Heart left ventricle (tissue), 16 donors: ENCODE results near the gene TESK1. TPM values are rescaled to one million over a fixed set of nuclear protein-coding genes. Genes with fewer than 3 reads are reported as not detected.

Source experiments
- ATAC-seq, 4 donors: fragments of 200-7000 bp; cut with Tn5 transposase; one replicate each; pipeline ENCODE4 v1.9.1; 2020 to 2022; ENCODE audit warnings: moderate library complexity in 4 of 4, mild to moderate bottlenecking in 3 of 4, moderate number of reproducible peaks in 1 of 4
- DNase-seq, 5 donors: peaks; one replicate each; pipeline ENCODE4 v3.0.0-alpha.2; 2020
- H3K27ac ChIP-seq, 12 donors: fragments of 200-600 bp; sonication (generic) in 4 of 12; one replicate each; pipeline versions ENCODE4 v1.5.0 to v1.8.0; 2016 to 2022; ENCODE audit warnings: mild to moderate bottlenecking in 2 of 12
- H3K27me3 ChIP-seq, 9 donors: fragments of 200-600 bp; sonication (generic) in 2 of 9; one replicate each; pipeline versions ENCODE4 v1.5.1 to v1.8.0; 2016 to 2022; ENCODE audit warnings: mild to moderate bottlenecking in 3 of 9
- H3K36me3 ChIP-seq, 9 donors: fragments of 200-600 bp; sonication (generic) in 2 of 9; one replicate each; pipeline versions ENCODE4 v1.5.0 to v1.8.0; 2018 to 2022; ENCODE audit warnings: mild to moderate bottlenecking in 2 of 9
- H3K4me1 ChIP-seq, 12 donors: fragments of 200-600 bp; sonication (generic) in 4 of 12; one replicate each; pipeline versions ENCODE4 v1.5.0 to v1.8.0; 2016 to 2022; ENCODE audit warnings: mild to moderate bottlenecking in 3 of 12
- H3K4me3 ChIP-seq, 12 donors: fragments of 200-600 bp; sonication (generic) in 4 of 12; one replicate each; pipeline versions ENCODE4 v1.5.0 to v1.8.0; 2017 to 2022; ENCODE audit warnings: mild to moderate bottlenecking in 9 of 12, moderate library complexity in 4 of 12
- H3K9me3 ChIP-seq, 12 donors: fragments of 200-600 bp; sonication (generic) in 4 of 12; one replicate each; pipeline versions ENCODE4 v1.5.0 to v1.8.0; 2016 to 2022; ENCODE audit warnings: mild to moderate bottlenecking in 1 of 12
- POLR2A ChIP-seq, 2 donors: fragments of 450-650 bp; IDR thresholded peaks; one replicate each; pipeline ENCODE4 v1.6.1; 2017; ENCODE audit warnings: antibody characterized with exemption in 2 of 2, mild to moderate bottlenecking in 2 of 2, moderate library complexity in 2 of 2
- WGBS, 4 donors: extraction: QIAGEN DNeasy Blood & Tissue Kit in 2 of 4; methylation state at CpG; one replicate each; pipeline versions ENCODE4 v1.1.5 to v1.1.7; 2013 to 2018; 5-methylcytosine and 5-hydroxymethylcytosine counted together
- intact Hi-C, 10 donors: fragments of 100-400 bp; cut with DNase I; formaldehyde crosslinking; loops; one replicate each; pipeline versions ENCODE4 v1.11.1 to v1.14.2; 2022
- polyA plus RNA-seq, 2 donors: library from polyadenylated mRNA; stranded (reverse); fragments of 200-250 nt; gene quantifications; one replicate each; pipeline ENCODE4 v1.2.3, GENCODE V29; 2013
- total RNA-seq, 9 donors: library from RNA; depleted of rRNA in 2 of 9; stranded (reverse); fragments of >200 nt in 2 of 9; fragmentation: NEBNext Ultra II Directional in 3 of 9; extraction: Animal tissue kit (Norgen Biotek cat#: 25700) in 3 of 9; gene quantifications; one replicate each; pipeline versions ENCODE4 v1.1.0 to v1.2.4, GENCODE V29; 2016 to 2023
- TF ChIP-seq, protein P1 (sequence below), 12 donors: fragments of 200-600 bp; sonication (generic) in 4 of 12; IDR thresholded peaks; one replicate each; pipeline versions ENCODE4 v1.5.0 to v1.8.0; 2018 to 2022; ENCODE audit warnings: antibody characterized with exemption in 12 of 12, mild to moderate bottlenecking in 5 of 12
- donor health status: ischemic (EF 13 %, LVEDD 7.1; RV severe dilation, severe dysfunction).
- donor health status: healthy with polysubstance abuse.
- donor health status: DM: no; HTN: yes; CAD: no.
- donor health status: DM: no; HTN: no; CAD: no.
- donor health status: ischemic (EF 25% LVEDD 6.9; RV normal size, moderate dysfunction).
- donor health status: ischemic (EF 25% LVEDD 5.7; RV mildly dilated, moderate dysfunction).
- donor health status: healthy.
- donor health status: DM: yes; HTN: yes; CAD: no.
- donor health status: ischemic (EF 35%, LVEDD 5.7; RV mildly dilated, moderate dysfunction).
- donor health status: nonischemic (EF 11% LVEDD 7.7; RV severe dilation, severe dysfunction).
- donor health status: DM: yes; HTN: yes; CAD: no.
- donor health status: PGD.
- donor health status: ischemic (EF 29% LVEDD 5.4; RV normal size, mild dysfunction).
- donor health status: nonischemic (EF 23%, LVEDD 6.1; RV moderate dilation, normal function).

TESK1 gene
- total and polyA plus RNA-seq, 11 donors, result 19.8 to 47.6 (median 24.8) TPM

DNA sequence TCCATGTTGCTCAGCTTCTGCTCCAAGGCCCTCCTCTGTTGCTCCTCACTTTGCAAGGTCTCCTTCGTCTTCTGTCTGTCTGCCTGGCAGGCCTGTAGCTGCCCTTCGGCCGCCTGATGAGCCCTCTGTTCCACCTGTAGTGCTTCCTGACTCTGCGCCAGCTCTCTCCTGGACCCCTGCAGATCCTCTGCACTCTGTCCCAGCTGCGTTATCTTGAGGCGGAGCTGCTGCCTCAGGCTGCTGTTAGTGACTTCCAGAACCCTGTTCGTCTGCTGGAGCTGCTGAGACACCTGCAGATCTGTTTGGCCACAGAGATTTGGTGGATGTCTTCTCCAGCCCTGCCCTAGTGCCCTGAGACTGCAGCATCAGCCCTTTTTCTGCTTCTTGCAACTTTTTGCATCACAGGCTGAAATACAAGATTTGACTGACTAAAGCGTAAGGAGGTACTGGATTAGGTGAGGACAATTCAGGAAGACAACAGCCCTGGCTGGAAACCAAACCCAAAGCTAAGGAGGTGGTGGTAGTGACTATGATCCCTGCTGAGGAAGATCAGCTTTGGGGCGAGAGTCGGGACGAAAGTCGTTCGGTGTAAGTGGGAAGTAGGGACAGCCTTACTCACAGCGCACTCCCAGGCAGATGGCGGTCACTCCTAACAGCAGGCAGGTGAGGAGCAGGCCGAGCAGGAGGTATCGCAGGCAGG is 11.1 kb downstream of the TESK1 start:
- Histone ChIP-seq H3K4me3 (peak overlapping the region in 1 of 12 donors; percentile 62), H3K27me3 (peaks cover 0 to 18% (median 0%) of the 10 kb centered on the region in 9 donors), H3K36me3 (no peaks in the 10 kb centered on the region), H3K9me3 (no peaks in the 10 kb centered on the region), H3K27ac (no peak overlapping the region), H3K4me1 (peaks cover 0 to 37% (median 4%) of the 10 kb centered on the region in 12 donors)
- TF ChIP-seq, protein P1, sequence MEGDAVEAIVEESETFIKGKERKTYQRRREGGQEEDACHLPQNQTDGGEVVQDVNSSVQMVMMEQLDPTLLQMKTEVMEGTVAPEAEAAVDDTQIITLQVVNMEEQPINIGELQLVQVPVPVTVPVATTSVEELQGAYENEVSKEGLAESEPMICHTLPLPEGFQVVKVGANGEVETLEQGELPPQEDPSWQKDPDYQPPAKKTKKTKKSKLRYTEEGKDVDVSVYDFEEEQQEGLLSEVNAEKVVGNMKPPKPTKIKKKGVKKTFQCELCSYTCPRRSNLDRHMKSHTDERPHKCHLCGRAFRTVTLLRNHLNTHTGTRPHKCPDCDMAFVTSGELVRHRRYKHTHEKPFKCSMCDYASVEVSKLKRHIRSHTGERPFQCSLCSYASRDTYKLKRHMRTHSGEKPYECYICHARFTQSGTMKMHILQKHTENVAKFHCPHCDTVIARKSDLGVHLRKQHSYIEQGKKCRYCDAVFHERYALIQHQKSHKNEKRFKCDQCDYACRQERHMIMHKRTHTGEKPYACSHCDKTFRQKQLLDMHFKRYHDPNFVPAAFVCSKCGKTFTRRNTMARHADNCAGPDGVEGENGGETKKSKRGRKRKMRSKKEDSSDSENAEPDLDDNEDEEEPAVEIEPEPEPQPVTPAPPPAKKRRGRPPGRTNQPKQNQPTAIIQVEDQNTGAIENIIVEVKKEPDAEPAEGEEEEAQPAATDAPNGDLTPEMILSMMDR (IDR thresholded peaks at IDR 0.05), result no peak
- no peak for TF ChIP-seq POLR2A (IDR thresholded peaks at IDR 0.05)
- DNase-seq (no peak), ATAC-seq (no peak)
- 70 to 76% (median 71%) methylated on average over 17 of the region's 17 CpGs for WGBS, 4 donors
- intact Hi-C loops, result no loop called here

GRCh38 chr9:35616681-35617459 is 11.8 kb downstream of the TESK1 start:
- Histone ChIP-seq H3K9me3 (no peaks in the 10 kb centered on the region), H3K4me3 (peak overlapping the region; percentile 25 to 62 (median 45)), H3K4me1 (peaks cover 0 to 37% (median 4%) of the 10 kb centered on the region in 12 donors), H3K27ac (peak overlapping the region in 1 of 12 donors; percentile 54), H3K27me3 (peaks cover 0 to 18% (median 0%) of the 10 kb centered on the region in 9 donors), H3K36me3 (no peaks in the 10 kb centered on the region)
- TF ChIP-seq, protein P1 (IDR thresholded peaks at IDR 0.05), result peak in 1 of 12 donors; percentile 15
- no peak for TF ChIP-seq POLR2A (IDR thresholded peaks at IDR 0.05)
- WGBS, 4 donors, result 7 to 13% (median 9%) methylated on average over 29 to 51 of the region's 51 CpGs
- intact Hi-C loops, result no loop called here
- ATAC-seq (peak; percentile 50 to 78 (median 64)), DNase-seq (peak; percentile 72 to 87 (median 78))

DNA sequence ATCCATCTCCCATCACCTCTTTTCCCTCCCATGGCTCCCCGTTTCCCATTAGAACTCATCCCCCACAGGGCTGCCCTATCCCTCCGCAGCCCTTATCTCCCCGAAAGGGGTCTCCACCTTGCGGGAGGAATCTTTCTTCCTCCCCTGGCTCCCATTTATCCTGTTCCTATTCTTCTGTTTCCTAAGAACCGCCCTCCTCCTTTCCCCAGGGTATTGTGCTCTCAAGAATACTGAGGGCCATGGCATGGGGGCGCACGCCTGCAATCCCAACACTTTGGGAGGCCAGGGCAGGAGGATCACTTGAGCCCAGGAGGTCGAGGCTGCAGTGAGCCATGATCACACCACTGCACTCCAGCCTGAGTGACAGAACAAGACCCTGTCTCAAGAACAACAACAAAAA is 12.5 kb downstream of the TESK1 start:
- Histone ChIP-seq H3K27me3 (peaks cover 0 to 18% (median 0%) of the 10 kb centered on the region in 9 donors), H3K36me3 (no peaks in the 10 kb centered on the region), H3K4me3 (peak overlapping the region in 9 of 12 donors; percentile 25 to 62 (median 47)), H3K9me3 (no peaks in the 10 kb centered on the region), H3K27ac (peak overlapping the region in 1 of 12 donors; percentile 54), H3K4me1 (peaks cover 0 to 37% (median 4%) of the 10 kb centered on the region in 12 donors)
- no peak for TF ChIP-seq POLR2A (IDR thresholded peaks at IDR 0.05)
- TF ChIP-seq, protein P1 (IDR thresholded peaks at IDR 0.05), result no peak
- no peak for DNase-seq
- ATAC-seq, result no peak
- intact Hi-C loops, result no loop called here
- WGBS, 4 donors, result 57 to 63% (median 61%) methylated on average over 8 of the region's 8 CpGs

DNA sequence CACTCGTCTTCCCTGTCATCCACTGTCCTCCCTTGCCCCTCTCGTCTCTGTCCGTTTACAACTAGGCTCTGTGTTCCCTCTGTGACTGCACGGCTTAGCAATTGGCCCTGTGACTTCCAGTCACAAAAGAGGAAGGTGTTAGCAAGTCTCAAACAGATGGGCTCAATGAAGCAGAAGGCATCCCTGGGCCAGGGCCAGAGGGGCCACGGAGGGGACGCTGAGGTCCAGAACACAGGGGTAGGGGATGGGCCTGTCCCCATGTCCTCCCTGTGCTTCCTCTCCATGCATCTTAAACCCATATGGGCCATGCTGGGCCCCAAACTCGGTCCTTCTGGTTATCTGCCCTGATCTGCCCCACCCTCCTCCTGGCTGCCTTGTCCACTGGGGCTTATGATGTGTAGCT is 13.3 kb downstream of the TESK1 start, which contains the start of gene CD72:
Gene CD72 (minus strand): TSS at position 89 of the 403 bp plus-strand sequence. CDS start 110 bp downstream, outside the sequence.
- Histone ChIP-seq H3K36me3 (no peaks in the 10 kb centered on the region), H3K27ac (peak within 1 kb of the TSS in 1 of 12 donors; percentile 54), H3K27me3 (peaks cover 0 to 18% (median 0%) of the 10 kb centered on the region in 9 donors), H3K9me3 (no peaks in the 10 kb centered on the region), H3K4me1 (peaks cover 0 to 37% (median 4%) of the 10 kb centered on the region in 12 donors), H3K4me3 (peak within 1 kb of the TSS in 11 of 12 donors; percentile 25 to 62 (median 45))
- DNase-seq, result peak in 1 of 5 donors; percentile 55
- intact Hi-C loops, result no loop called here
- no peak for TF ChIP-seq POLR2A (IDR thresholded peaks at IDR 0.05)
- TF ChIP-seq, protein P1 (IDR thresholded peaks at IDR 0.05), result no peak
- ATAC-seq, result peak in 2 of 4 donors; percentile 16 to 56
- 81 to 87% (median 83%) methylated on average over 7 of the region's 7 CpGs for WGBS, 4 donors
